ENCODE data around the gene IBA57. TPM values are rescaled to one million over a fixed set of nuclear protein-coding genes. Genes with fewer than 3 reads are reported as not detected.
A peak's percentile ranks its signal among the peaks of the same experiment; 100 is the strongest.
"Not testable (repeated sequence)": the region's sequence is repeated elsewhere in the genome, so short reads cannot be mapped to it uniquely, and the experiment has no call there.

IBA57 gene

DNA sequence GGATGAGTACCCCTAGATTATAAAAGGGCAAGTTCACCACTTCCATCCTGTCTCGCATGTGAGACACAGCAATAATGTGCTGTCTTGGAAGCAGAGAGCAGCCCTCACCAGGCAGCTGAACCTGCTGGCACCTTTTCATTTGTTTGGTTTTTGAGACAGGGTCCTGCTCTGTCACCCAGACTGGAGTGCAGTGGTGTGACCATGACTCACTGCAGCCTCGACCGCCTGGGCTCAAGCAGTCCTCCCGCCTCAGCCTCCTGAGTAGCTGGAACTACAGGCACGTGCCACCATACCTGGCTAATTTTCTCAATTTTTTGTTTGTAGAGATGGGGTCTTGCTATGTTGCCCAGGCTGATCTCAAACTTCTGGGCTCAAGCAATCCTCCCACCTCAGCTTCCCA, 62.5 kb downstream of the IBA57 start:
- not testable (repeated sequence) for DNase-seq; H3K14ac ChIP-seq (ENCODE audit: low read length in 2 of 2); H3K23ac ChIP-seq (ENCODE audit: low read length in 2 of 2); H3K4me2 ChIP-seq (ENCODE audit: low read length, poor library complexity, severe bottlenecking); H2BK120ac ChIP-seq (ENCODE audit: low read depth, low read length); H2AFZ ChIP-seq (ENCODE audit: low read depth, low read length); H2BK5ac ChIP-seq (ENCODE audit: low read depth, low read length, poor library complexity, severe bottlenecking); H3K27me3 ChIP-seq (ENCODE audit: control insufficient read depth in 1 of 2, insufficient read depth in 1 of 2, low read length in 2 of 2); H3K9ac ChIP-seq (ENCODE audit: low read length); H3K4me3 ChIP-seq (ENCODE audit: insufficient read depth in 1 of 2, low read depth in 1 of 2, low read length in 2 of 2)
- WGBS: 90% methylated on average over 5 of the region's 5 CpGs
- peak overlapping the region; percentile 34 for H2AK5ac ChIP-seq (ENCODE audit: low read length, severe bottlenecking)
- H4K8ac ChIP-seq (ENCODE audit: low read length): peak overlapping the region; percentile 29
- peak overlapping the region; percentile 75 for H4K91ac ChIP-seq (ENCODE audit: low read length)
- H3K27ac ChIP-seq (ENCODE audit: low read length, poor library complexity, severe bottlenecking): peak overlapping the region; percentile 66
- peak overlapping the region; percentile 35 to 69 for H3K18ac ChIP-seq (ENCODE audit: low read depth in 1 of 2, low read length in 2 of 2)
- peaks cover 0 to 29% of the 10 kb centered on the region in 2 experiments for H3K36me3 ChIP-seq (ENCODE audit: control insufficient read depth in 1 of 2, insufficient read depth in 2 of 2, low read depth in 1 of 2, low read length in 2 of 2)
- H3K79me1 ChIP-seq (replicated peaks; ENCODE audit: low read length, poor library complexity, severe bottlenecking): peaks cover 10% of the 10 kb centered on the region
- peak overlapping the region in 1 of 2 experiments; percentile 37 for H2BK12ac ChIP-seq (ENCODE audit: low read length in 2 of 2)
- peak overlapping the region in 1 of 2 experiments; percentile 17 for H3K4ac ChIP-seq (ENCODE audit: low read depth in 1 of 2, low read length in 2 of 2)
- H3K9me3 ChIP-seq (ENCODE audit: control insufficient read depth, low read length): peaks cover 18% of the 10 kb centered on the region
- peak overlapping the region; percentile 41 for H2BK15ac ChIP-seq (ENCODE audit: low read depth, poor library complexity, severe bottlenecking)
- H3K4me1 ChIP-seq (ENCODE audit: control insufficient read depth, insufficient read depth, low read depth, low read length): peaks cover 11% of the 10 kb centered on the region

DNA sequence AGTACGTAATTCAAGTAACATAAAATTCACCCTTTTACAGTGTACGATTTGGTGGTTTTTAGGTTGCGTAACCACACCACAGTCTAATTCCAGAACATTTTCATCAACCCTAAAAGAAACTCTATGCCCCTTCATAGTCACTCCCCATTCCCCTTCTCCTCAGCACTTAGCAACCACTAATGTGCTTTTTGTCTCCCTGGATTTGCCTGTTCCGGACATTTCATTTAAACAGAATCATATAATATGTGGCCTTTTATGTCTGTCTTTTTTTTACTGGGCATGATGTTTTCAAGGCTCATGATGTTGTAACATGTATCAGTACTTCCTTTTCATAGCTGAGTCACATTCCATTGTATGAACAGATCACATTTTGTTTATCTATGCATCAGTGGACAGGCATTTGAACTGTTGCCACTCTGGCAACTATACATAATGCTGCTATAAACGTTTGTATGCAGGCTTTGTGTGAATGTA, 63.0 kb downstream of the IBA57 start:
- H3K4me1 ChIP-seq (ENCODE audit: control insufficient read depth, insufficient read depth, low read depth, low read length): peaks cover 11% of the 10 kb centered on the region
- no peak overlapping the region for H3K14ac ChIP-seq (ENCODE audit: low read length in 2 of 2)
- WGBS: 46% methylated on average over 4 of the region's 5 CpGs
- H2BK120ac ChIP-seq (ENCODE audit: low read depth, low read length): no peak overlapping the region
- H3K9ac ChIP-seq (ENCODE audit: low read length): peak overlapping the region; percentile 31
- no peak overlapping the region for H4K8ac ChIP-seq (ENCODE audit: low read length)
- no peak overlapping the region for H2BK5ac ChIP-seq (ENCODE audit: low read depth, low read length, poor library complexity, severe bottlenecking)
- H3K36me3 ChIP-seq (ENCODE audit: control insufficient read depth in 1 of 2, insufficient read depth in 2 of 2, low read depth in 1 of 2, low read length in 2 of 2): peaks cover 0 to 29% of the 10 kb centered on the region in 2 experiments
- H2BK12ac ChIP-seq (ENCODE audit: low read length in 2 of 2): no peak overlapping the region
- H3K4me3 ChIP-seq (ENCODE audit: insufficient read depth in 1 of 2, low read depth in 1 of 2, low read length in 2 of 2): no peak overlapping the region
- peaks cover 10% of the 10 kb centered on the region for H3K79me1 ChIP-seq (replicated peaks; ENCODE audit: low read length, poor library complexity, severe bottlenecking)
- no peak overlapping the region for H3K23ac ChIP-seq (ENCODE audit: low read length in 2 of 2)
- no peak overlapping the region for H2AK5ac ChIP-seq (ENCODE audit: low read length, severe bottlenecking)
- no peak overlapping the region for H2AFZ ChIP-seq (ENCODE audit: low read depth, low read length)
- H3K18ac ChIP-seq (ENCODE audit: low read depth in 1 of 2, low read length in 2 of 2): no peak overlapping the region
- no peak overlapping the region for H3K4ac ChIP-seq (ENCODE audit: low read depth in 1 of 2, low read length in 2 of 2)
- peak overlapping the region; percentile 66 for H3K27ac ChIP-seq (ENCODE audit: low read length, poor library complexity, severe bottlenecking)
- H3K9me3 ChIP-seq (ENCODE audit: control insufficient read depth, low read length): peaks cover 21% of the 10 kb centered on the region
- no peak overlapping the region for H2BK15ac ChIP-seq (ENCODE audit: low read depth, poor library complexity, severe bottlenecking)
- no peak overlapping the region for H3K4me2 ChIP-seq (ENCODE audit: low read length, poor library complexity, severe bottlenecking)
- peak; percentile 94 for DNase-seq
- no peaks in the 10 kb centered on the region for H3K27me3 ChIP-seq (ENCODE audit: control insufficient read depth in 1 of 2, insufficient read depth in 1 of 2, low read length in 2 of 2)
- no peak overlapping the region for H4K91ac ChIP-seq (ENCODE audit: low read length)

DNA sequence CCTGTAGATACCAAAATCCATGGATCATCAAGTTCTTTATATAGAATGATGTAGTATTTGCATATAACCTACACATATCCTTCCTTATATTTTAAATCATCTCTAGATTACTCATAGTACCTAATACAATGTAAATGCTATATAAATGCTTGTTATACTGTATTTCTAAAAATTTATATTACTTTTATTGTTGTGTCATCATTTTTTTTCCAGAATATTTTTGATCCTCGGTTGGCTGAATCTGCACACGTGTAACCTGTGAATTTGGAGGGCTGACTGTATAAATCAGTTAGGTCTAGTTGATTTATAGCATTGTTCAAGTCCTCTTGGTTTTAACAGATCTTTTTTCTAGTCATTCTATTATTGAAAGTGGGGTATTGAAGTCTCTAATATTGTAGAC, 65.6 kb downstream of the IBA57 start:
- Histone ChIP-seq H3K27ac (ENCODE audit: low read length, poor library complexity, severe bottlenecking) (no peak overlapping the region), H3K18ac (ENCODE audit: low read depth in 1 of 2, low read length in 2 of 2) (no peak overlapping the region)
- WGBS: 100% methylated on average over 2 of the region's 2 CpGs

More for the DNA sequence above, 65.6 kb downstream of the IBA57 start:
- no peak overlapping the region for H4K8ac ChIP-seq (ENCODE audit: low read length)
- H2BK5ac ChIP-seq (ENCODE audit: low read depth, low read length, poor library complexity, severe bottlenecking): no peak overlapping the region
- no peak overlapping the region for H2BK120ac ChIP-seq (ENCODE audit: low read depth, low read length)
- no peak overlapping the region for H3K9ac ChIP-seq (ENCODE audit: low read length)
- H3K4me2 ChIP-seq (ENCODE audit: low read length, poor library complexity, severe bottlenecking): no peak overlapping the region
- peaks cover 8% of the 10 kb centered on the region for H3K79me1 ChIP-seq (replicated peaks; ENCODE audit: low read length, poor library complexity, severe bottlenecking)
- H3K4me1 ChIP-seq (ENCODE audit: control insufficient read depth, insufficient read depth, low read depth, low read length): peaks cover 11% of the 10 kb centered on the region
- H3K23ac ChIP-seq (ENCODE audit: low read length in 2 of 2): no peak overlapping the region
- no peak overlapping the region for H2AK5ac ChIP-seq (ENCODE audit: low read length, severe bottlenecking)
- H3K27me3 ChIP-seq (ENCODE audit: control insufficient read depth in 1 of 2, insufficient read depth in 1 of 2, low read length in 2 of 2): no peaks in the 10 kb centered on the region
- no peak overlapping the region for H3K4ac ChIP-seq (ENCODE audit: low read depth in 1 of 2, low read length in 2 of 2)
- H2BK15ac ChIP-seq (ENCODE audit: low read depth, poor library complexity, severe bottlenecking): no peak overlapping the region
- H2BK12ac ChIP-seq (ENCODE audit: low read length in 2 of 2): no peak overlapping the region
- H2AFZ ChIP-seq (ENCODE audit: low read depth, low read length): no peak overlapping the region
- no peak overlapping the region for H4K91ac ChIP-seq (ENCODE audit: low read length)
- no peak overlapping the region for H3K14ac ChIP-seq (ENCODE audit: low read length in 2 of 2)
- peaks cover 6% of the 10 kb centered on the region for H3K9me3 ChIP-seq (ENCODE audit: control insufficient read depth, low read length)
- DNase-seq: no peak
- peaks cover 0 to 16% of the 10 kb centered on the region in 2 experiments for H3K36me3 ChIP-seq (ENCODE audit: control insufficient read depth in 1 of 2, insufficient read depth in 2 of 2, low read depth in 1 of 2, low read length in 2 of 2)
- H3K4me3 ChIP-seq (ENCODE audit: insufficient read depth in 1 of 2, low read depth in 1 of 2, low read length in 2 of 2): no peak overlapping the region

Small RNA genes within 50 kb of the gene (small RNA-seq; reads per million reads assigned to genes)
- not detected for gene AL359510.1 (ENCODE audit: low read depth)

All from mesenchymal stem cell (in vitro differentiated cells and primary cell).